Heart left ventricle (tissue), 16 donors: Measurements from ENCODE around the gene SFN. TPM values are rescaled to one million over a fixed set of nuclear protein-coding genes. Genes with fewer than 3 reads are reported as not detected.

Experiments used
- ATAC-seq, 4 donors: fragments of 200-7000 bp; cut with Tn5 transposase; one replicate each; pipeline ENCODE4 v1.9.1; 2020 to 2022; ENCODE audit warnings: moderate library complexity in 4 of 4, mild to moderate bottlenecking in 3 of 4, moderate number of reproducible peaks in 1 of 4
- DNase-seq, 5 donors: peaks; one replicate each; pipeline ENCODE4 v3.0.0-alpha.2; 2020
- H3K27ac ChIP-seq, 12 donors: fragments of 200-600 bp; sonication (generic) in 4 of 12; one replicate each; pipeline versions ENCODE4 v1.5.0 to v1.8.0; 2016 to 2022; ENCODE audit warnings: mild to moderate bottlenecking in 2 of 12
- H3K27me3 ChIP-seq, 9 donors: fragments of 200-600 bp; sonication (generic) in 2 of 9; one replicate each; pipeline versions ENCODE4 v1.5.1 to v1.8.0; 2016 to 2022; ENCODE audit warnings: mild to moderate bottlenecking in 3 of 9
- H3K36me3 ChIP-seq, 9 donors: fragments of 200-600 bp; sonication (generic) in 2 of 9; one replicate each; pipeline versions ENCODE4 v1.5.0 to v1.8.0; 2018 to 2022; ENCODE audit warnings: mild to moderate bottlenecking in 2 of 9
- H3K4me1 ChIP-seq, 12 donors: fragments of 200-600 bp; sonication (generic) in 4 of 12; one replicate each; pipeline versions ENCODE4 v1.5.0 to v1.8.0; 2016 to 2022; ENCODE audit warnings: mild to moderate bottlenecking in 3 of 12
- H3K4me3 ChIP-seq, 12 donors: fragments of 200-600 bp; sonication (generic) in 4 of 12; one replicate each; pipeline versions ENCODE4 v1.5.0 to v1.8.0; 2017 to 2022; ENCODE audit warnings: mild to moderate bottlenecking in 9 of 12, moderate library complexity in 4 of 12
- H3K9me3 ChIP-seq, 12 donors: fragments of 200-600 bp; sonication (generic) in 4 of 12; one replicate each; pipeline versions ENCODE4 v1.5.0 to v1.8.0; 2016 to 2022; ENCODE audit warnings: mild to moderate bottlenecking in 1 of 12
- CTCF ChIP-seq, 12 donors: fragments of 200-600 bp; sonication (generic) in 4 of 12; IDR thresholded peaks; one replicate each; pipeline versions ENCODE4 v1.5.0 to v1.8.0; 2018 to 2022; ENCODE audit warnings: antibody characterized with exemption in 12 of 12, mild to moderate bottlenecking in 5 of 12
- POLR2A ChIP-seq, 2 donors: fragments of 450-650 bp; IDR thresholded peaks; one replicate each; pipeline ENCODE4 v1.6.1; 2017; ENCODE audit warnings: antibody characterized with exemption in 2 of 2, mild to moderate bottlenecking in 2 of 2, moderate library complexity in 2 of 2
- WGBS, 4 donors: extraction: QIAGEN DNeasy Blood & Tissue Kit in 2 of 4; methylation state at CpG; one replicate each; pipeline versions ENCODE4 v1.1.5 to v1.1.7; 2013 to 2018; 5-methylcytosine and 5-hydroxymethylcytosine counted together
- intact Hi-C, 10 donors: fragments of 100-400 bp; cut with DNase I; formaldehyde crosslinking; loops; one replicate each; pipeline versions ENCODE4 v1.11.1 to v1.14.2; 2022
- polyA plus RNA-seq, 2 donors: library from polyadenylated mRNA; stranded (reverse); fragments of 200-250 nt; gene quantifications; one replicate each; pipeline ENCODE4 v1.2.3, GENCODE V29; 2013
- total RNA-seq, 9 donors: library from RNA; depleted of rRNA in 2 of 9; stranded (reverse); fragments of >200 nt in 2 of 9; fragmentation: NEBNext Ultra II Directional in 3 of 9; extraction: Animal tissue kit (Norgen Biotek cat#: 25700) in 3 of 9; gene quantifications; one replicate each; pipeline versions ENCODE4 v1.1.0 to v1.2.4, GENCODE V29; 2016 to 2023
- donor health status: ischemic (EF 13 %, LVEDD 7.1; RV severe dilation, severe dysfunction).
- donor health status: healthy with polysubstance abuse.
- donor health status: DM: no; HTN: yes; CAD: no.
- donor health status: DM: no; HTN: no; CAD: no.
- donor health status: ischemic (EF 25% LVEDD 6.9; RV normal size, moderate dysfunction).
- donor health status: ischemic (EF 25% LVEDD 5.7; RV mildly dilated, moderate dysfunction).
- donor health status: healthy.
- donor health status: DM: yes; HTN: yes; CAD: no.
- donor health status: ischemic (EF 35%, LVEDD 5.7; RV mildly dilated, moderate dysfunction).
- donor health status: nonischemic (EF 11% LVEDD 7.7; RV severe dilation, severe dysfunction).
- donor health status: DM: yes; HTN: yes; CAD: no.
- donor health status: PGD.
- donor health status: ischemic (EF 29% LVEDD 5.4; RV normal size, mild dysfunction).
- donor health status: nonischemic (EF 23%, LVEDD 6.1; RV moderate dilation, normal function).

The SFN gene
- total and polyA plus RNA-seq, 11 donors = 0.11 to 0.42 (median 0.31) TPM; not detected in 7

DNA sequence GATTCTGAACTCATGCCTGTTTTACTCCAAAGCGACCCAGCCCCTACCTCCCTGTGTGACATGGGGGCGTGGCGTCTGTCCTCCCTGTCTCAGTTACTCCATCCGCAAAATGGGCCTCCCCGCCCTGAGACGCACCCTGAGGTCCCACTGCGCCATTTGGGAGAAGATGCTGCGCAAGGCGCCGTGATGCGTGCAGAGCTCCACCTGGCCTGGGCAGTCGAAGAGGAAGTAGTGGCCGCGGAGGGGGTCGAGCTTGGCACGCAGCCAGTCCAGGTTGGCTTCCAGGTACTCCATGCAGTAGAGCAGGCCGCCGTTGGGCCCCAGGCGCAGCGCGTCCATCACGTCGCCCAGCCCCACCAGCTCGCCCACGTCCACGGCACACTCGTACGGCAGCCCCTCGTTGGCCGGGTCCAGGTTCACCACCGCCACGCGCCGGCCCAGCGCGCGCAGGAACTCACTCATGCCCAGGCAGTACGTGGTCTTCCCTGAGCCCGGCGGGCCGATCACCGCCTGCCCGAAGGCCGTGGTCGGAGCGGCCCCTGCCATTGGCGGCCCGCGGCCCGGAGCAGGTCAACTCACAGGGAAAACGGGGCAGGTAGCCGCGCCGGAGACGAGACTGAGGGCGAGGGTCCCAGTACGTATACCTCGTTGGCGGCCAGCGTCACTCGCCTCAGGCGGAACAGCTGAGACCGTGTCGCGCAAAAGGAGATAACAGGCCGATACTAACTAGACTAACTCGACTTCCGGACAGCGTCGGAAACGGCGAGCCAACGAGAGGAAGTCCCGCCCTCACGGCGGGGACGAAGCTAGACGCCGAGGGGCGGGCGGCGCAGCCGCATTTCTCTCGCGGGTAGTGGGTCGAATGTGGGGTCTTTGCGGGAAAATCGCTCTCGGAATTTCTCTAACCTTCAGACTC is 26.9 kb downstream of the SFN start, which contains the start of gene GPN2:
GPN2 (minus strand) TSS at position 733 of the 916 bp plus-strand sequence; CDS start at position 546, 187 bp downstream.
- intact Hi-C loops = no loop called here
- Histone ChIP-seq H3K27ac (peak within 1 kb of the TSS; percentile 79 to 94 (median 89)), H3K4me3 (peak within 1 kb of the TSS; percentile 73 to 100 (median 90)), H3K36me3 (peaks cover 3 to 85% (median 70%) of the 10 kb centered on the region in 9 donors), H3K9me3 (no peaks in the 10 kb centered on the region), H3K27me3 (no peaks in the 10 kb centered on the region), H3K4me1 (peaks cover 4 to 35% (median 21%) of the 10 kb centered on the region in 12 donors)
- DNase-seq = peak; percentile 78 to 89 (median 85)
- ATAC-seq = peak; percentile 77 to 96 (median 94)
- 0 to 3% (median 1%) methylated on average over 50 to 89 of the region's 89 CpGs for WGBS, 4 donors
- TF ChIP-seq POLR2A (IDR thresholded peaks at IDR 0.05) = peak in 1 of 2 donors; percentile 71
- no peak for TF ChIP-seq CTCF (IDR thresholded peaks at IDR 0.05)

GRCh38 chr1:26890467-26890796 is 27.5 kb downstream of the SFN start:
- H3K27me3 ChIP-seq = no peaks in the 10 kb centered on the region
- no peaks in the 10 kb centered on the region for H3K9me3 ChIP-seq
- no peak for TF ChIP-seq POLR2A (IDR thresholded peaks at IDR 0.05)
- TF ChIP-seq CTCF (IDR thresholded peaks at IDR 0.05) = no peak
- H3K4me3 ChIP-seq = peak overlapping the region; percentile 73 to 100 (median 90)
- peaks cover 4 to 35% (median 21%) of the 10 kb centered on the region in 12 donors for H3K4me1 ChIP-seq
- 0 to 5% (median 4%) methylated on average over 11 to 12 of the region's 12 CpGs for WGBS, 4 donors
- peak overlapping the region; percentile 79 to 94 (median 89) for H3K27ac ChIP-seq
- H3K36me3 ChIP-seq = peaks cover 3 to 85% (median 70%) of the 10 kb centered on the region in 9 donors
- DNase-seq = peak in 1 of 5 donors; percentile 35
- peak; percentile 8 to 50 (median 34) for ATAC-seq
- intact Hi-C loops = no loop called here

- H3K4me1 ChIP-seq = peaks cover 5 to 22% (median 14%) of the 10 kb centered on the region in 12 donors
- intact Hi-C loops = no loop called here
- DNase-seq (no peak), ATAC-seq (no peak)
- no peak overlapping the region for H3K4me3 ChIP-seq
- H3K27me3 ChIP-seq = no peaks in the 10 kb centered on the region
- WGBS, 4 donors = 93 to 96% (median 94%) methylated on average over 13 of the region's 13 CpGs
- peaks cover 0 to 78% (median 68%) of the 10 kb centered on the region in 9 donors for H3K36me3 ChIP-seq
- TF ChIP-seq CTCF (IDR thresholded peaks at IDR 0.05) = no peak
- H3K9me3 ChIP-seq = no peaks in the 10 kb centered on the region
- no peak overlapping the region for H3K27ac ChIP-seq
Observed at GRCh38 chr1:26894263-26894662, 31.3 kb downstream of the SFN start.

- DNase-seq = no peak
- no peak overlapping the region for H3K27ac ChIP-seq
- peaks cover 0 to 65% (median 59%) of the 10 kb centered on the region in 9 donors for H3K36me3 ChIP-seq
- no peaks in the 10 kb centered on the region for H3K9me3 ChIP-seq
- no peak overlapping the region for H3K4me3 ChIP-seq
- intact Hi-C loops = no loop called here
- WGBS, 4 donors = 88 to 92% (median 92%) methylated on average over 8 to 9 of the region's 9 CpGs
- no peak for ATAC-seq
- TF ChIP-seq CTCF (IDR thresholded peaks at IDR 0.05) (no peak), POLR2A (IDR thresholded peaks at IDR 0.05) (no peak)
- H3K4me1 ChIP-seq = peaks cover 0 to 26% (median 12%) of the 10 kb centered on the region in 12 donors
- no peaks in the 10 kb centered on the region for H3K27me3 ChIP-seq
Observed at GRCh38 chr1:26897351-26897750, 34.4 kb downstream of the SFN start.
